HG02981 (cell line): Measurements from ENCODE around the gene PHYKPL.

Experiments
- ATAC-seq: cut with Tn5 transposase; IDR thresholded peaks from one replicate; pipeline ENCODE4 v1.9.1; 2021; ENCODE audit warnings: mild to moderate bottlenecking, moderate library complexity; ENCODE audit not compliant: unreplicated experiment

PHYKPL gene

DNA sequence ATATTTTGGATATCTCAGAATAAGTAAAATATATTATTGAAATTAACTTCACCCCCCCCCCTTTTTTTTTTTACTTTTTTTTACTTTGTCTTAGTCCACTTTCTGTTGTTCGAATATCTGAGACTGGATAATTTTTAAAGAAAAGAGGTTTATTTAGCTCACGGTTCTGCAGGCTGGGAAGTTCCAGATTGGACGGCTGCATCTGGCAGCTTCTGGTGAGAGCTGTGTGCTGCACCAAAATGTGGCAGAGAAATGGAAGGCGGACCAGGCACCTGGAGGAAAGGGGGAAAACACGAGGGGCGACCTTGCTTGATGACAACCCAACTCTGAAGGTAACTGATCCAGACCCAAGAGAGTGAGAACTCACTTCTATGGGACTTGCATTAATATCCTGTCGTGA, 39.8 kb downstream of the PHYKPL start:
- no peak for ATAC-seq

GRCh38 chr5:178192244-178192643, 40.4 kb downstream of the PHYKPL start:
- no peak for ATAC-seq

GRCh38 chr5:178191661-178192060, 40.9 kb downstream of the PHYKPL start:
- no peak for ATAC-seq

DNA sequence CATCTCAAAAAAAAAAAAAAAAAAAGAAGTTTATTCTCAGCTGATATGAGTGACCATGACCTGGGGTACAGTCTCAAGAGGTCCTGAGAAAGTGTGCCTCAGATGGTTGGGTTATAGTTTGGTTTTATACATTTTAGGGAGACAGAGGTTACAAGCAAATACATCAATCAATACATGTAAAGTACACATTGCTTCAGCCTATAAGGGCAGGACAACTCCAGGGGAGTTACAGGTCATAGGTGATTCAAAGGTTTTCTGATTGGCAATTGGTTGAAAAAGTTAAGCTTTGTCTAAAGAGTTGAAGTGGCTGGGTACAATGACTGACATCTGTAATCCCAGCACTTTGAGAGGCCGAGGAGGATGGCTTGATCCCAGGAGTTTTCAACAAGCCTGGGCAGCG, 43.2 kb downstream of the PHYKPL start:
- ATAC-seq = no peak

GRCh38 chr5:178187014-178187413, 45.6 kb downstream of the PHYKPL start, which contains the start of gene GMCL2:
Gene GMCL2 (minus strand): TSS chr5:178187371. CDS start chr5:178187299, 72 bp downstream.
- no peak for ATAC-seq

DNA sequence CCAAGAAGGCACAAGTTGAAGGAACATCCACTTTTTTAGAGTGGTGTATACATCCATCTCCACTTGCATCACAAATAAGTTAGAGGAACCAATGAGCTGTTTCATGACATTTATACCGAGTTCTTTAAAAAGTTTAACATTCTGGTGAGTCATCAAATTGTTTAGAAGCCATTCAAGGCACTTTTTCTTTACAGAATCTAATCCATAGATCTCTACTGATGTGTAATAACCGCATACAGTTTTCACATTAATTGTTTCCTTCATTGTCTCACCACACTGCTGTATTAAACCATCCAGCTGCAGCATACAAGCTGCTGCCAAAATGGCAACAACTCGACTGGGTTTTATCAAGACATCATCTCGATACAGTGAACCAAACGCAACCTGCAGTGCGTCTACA, 46.2 kb downstream of the PHYKPL start:
- no peak for ATAC-seq

DNA sequence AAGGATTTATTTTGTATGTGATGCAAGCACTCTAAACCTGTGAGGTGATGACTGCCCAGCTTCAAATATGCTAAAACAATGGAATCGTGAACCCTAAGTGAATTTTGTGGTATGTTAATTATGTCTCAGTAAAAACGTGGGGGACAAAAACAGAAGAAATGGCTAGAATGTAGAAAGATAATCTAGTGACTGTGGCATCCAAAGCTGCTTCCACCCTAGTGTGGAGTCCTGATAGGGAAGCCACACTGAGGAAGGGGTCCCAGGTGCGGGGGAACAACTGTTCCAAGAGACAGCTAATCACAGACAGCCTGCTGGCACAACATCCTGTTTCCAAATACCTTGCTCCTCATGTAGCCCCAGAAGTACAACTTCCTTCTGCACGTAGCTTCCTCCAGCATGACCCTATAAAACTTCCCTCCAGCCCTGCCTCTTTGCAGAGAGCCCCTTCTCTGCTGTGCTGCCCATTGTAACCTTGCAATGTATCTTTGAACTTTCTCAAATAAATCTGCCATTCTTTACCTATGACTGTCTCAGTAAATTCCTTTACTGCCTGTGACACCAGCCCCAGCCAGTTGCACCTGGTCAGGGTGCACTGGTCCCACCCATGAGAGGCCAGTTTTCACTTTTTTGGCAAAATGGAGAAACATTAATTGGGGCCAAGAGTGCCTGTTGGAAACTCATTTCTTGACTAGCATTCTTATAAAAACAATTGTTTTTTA, 50.3 kb downstream of the PHYKPL start:
- ATAC-seq = no peak

GRCh38 chr5:178180141-178180863, 52.3 kb downstream of the PHYKPL start:
- ATAC-seq = no peak

DNA sequence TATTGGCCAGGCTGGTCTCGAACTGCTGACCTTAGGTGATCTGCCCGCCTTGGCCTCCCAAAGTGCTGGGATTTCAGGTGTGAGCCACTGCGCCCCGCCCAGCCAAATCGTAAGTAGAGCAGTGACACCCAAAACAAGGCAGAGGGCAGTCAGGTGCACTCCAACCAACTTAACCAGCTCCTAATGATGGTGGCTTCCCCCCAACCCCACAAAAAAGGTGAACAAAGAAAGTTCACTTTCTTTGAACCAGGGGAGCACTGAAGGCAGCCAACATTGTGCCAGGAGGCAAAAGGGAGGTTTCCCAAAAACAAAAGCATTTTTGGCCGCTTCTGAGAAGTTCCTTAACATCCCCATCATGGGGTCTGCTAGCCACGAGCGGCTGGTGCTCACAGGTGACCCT, 55.0 kb downstream of the PHYKPL start:
- no peak for ATAC-seq

DNA sequence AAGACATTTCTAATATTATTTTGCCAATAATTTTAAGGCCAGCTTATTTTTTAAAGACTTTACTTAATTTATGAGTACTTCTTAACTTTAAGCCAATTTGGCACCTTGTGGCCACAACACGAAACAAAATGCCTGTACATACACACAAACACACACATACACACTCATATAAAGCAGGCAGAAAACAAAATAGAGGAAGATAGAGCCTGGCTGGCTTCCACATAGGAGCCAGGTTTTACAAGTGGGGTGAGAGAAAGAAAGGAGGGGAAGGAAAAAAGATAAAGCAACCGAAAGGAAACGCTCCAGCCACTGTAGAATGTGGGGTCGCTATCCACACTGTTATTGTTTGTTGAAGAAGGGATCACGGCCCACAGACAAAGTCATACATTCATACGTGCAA, 55.8 kb downstream of the PHYKPL start:
- no peak for ATAC-seq

GRCh38 chr5:178174456-178174855, 58.1 kb downstream of the PHYKPL start:
- ATAC-seq = no peak

DNA sequence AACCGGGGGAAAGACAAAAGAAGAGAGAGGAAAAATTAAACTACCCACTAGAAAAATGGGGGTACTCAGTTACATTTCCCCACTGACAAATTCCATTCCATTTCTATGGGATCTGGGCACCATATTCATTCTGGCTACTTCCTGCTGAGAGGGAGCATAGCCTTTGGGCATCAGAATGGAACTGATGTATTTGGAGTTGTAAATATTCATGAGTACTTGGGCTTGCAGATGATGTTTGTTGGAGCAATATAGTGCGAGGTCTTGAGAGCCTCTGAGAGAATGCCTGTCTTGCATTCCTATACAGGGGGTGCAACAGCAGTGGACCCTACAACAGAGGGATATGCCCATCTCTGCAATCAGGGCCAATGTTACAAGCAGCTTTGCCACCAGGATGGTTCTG, 62.1 kb downstream of the PHYKPL start:
- no peak for ATAC-seq

GRCh38 chr5:178165581-178165980, 67.0 kb downstream of the PHYKPL start:
- ATAC-seq = no peak

DNA sequence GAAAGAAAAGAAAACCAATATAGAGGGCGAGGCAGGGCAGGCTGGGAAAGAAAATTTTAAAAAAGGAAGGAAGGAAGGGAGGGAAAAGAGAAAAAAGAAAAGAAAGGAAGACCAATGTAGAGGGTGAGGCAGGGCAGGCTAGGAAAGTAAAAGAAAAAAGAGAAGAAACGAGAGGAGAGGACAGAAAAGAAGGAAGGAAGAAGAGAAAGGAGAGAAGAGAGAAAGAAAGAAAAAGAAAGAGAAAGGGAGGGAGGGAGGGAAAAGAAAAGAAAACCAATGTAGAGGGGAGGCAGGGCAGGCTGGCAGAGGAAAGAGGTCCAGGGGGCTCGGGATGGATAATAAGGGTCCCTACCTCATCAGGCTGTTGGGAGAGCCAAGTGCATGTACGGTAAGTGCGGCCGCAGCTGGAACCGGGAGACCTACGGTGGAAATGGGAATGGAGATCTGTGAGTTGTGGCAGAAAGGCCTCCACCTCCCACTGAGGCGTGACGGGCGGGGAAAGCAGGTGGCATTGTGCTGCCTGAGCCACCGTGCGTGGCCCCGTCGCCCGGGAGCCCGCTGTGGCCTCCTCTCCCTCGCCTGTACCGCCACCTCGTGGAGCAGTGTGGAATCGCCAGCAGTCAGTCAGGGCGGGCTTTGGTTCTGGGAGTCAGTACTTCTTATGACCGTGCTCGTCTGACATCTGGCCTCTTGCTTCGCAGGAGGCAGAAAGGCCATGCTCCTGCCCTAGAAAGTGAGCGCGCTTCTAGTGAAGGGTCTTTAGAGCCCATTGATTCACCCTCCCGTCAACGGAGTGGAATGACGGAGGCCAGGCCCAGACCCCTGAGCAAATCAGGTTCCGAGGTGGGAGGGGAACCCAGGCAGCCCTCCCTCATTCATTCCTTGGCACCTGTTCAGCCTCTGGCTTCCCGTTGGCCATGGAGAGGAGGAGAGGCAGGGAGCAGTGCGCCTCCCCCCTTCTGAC, 68.5 kb downstream of the PHYKPL start:
- peak; percentile 95 for ATAC-seq

- no peak for ATAC-seq
Observed at GRCh38 chr5:178162481-178162880, 70.1 kb downstream of the PHYKPL start.

- no peak for ATAC-seq
Observed at GRCh38 chr5:178160176-178160575, 72.4 kb downstream of the PHYKPL start.
